SHP77 treated with DMSO at 0.1 percent for 48 hours (cell line): ENCODE results near the gene DNAJC19.
"Not testable (repeated sequence)": the region's sequence is repeated elsewhere in the genome, so short reads cannot be mapped to it uniquely, and the experiment has no call there.

Experiments used
- DNase-seq: peaks from one replicate; lab custom pipeline; 2025; lab: John Stamatoyannopoulos, UW

DNAJC19 gene

DNA sequence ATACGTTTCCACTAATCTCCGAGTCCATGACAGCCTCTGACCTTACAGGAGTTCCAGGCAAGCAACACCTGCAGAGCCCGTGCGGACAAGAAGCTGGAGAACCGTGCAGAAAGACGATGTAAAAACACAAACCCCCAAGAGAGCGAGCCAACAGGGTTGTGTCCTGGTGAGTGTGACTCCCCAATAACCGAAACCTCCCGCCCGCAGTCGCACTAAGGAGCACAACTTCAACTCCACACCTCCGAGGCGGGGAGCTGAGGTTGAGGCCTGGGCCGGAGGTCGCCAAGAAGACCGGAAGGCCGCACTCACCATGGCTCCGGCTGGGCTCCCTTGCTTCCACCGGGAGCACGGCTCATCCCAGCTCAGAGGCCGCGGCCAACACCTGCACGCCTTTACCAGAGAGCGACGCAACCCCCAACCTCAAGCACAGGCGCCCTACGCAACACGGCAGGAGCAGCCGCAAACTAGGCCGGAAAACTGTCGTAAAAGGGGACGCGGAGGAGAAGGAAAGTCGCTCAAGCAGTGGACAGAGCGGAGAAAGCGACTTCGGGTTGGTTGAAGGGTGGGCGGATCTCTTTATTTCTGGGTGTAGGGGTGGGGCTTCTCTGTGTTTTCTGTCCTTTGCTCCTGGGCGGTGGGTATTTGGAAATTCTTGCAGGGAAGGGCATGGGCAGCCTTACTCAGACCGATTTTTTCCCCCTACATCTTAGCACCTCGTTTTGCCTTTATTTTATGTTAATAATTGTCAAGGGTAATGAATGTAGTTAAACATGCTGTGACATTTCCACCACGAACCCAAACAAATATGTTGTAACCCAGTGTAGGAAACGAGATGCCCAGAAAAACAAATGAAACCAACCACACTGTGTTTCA, at the start of gene DNAJC19:
TSS of gene DNAJC19 (minus strand) at position 446 of the 873 bp plus-strand sequence. CDS start at position 312, 134 bp downstream.
- DNase-seq: peak; percentile 96

DNA sequence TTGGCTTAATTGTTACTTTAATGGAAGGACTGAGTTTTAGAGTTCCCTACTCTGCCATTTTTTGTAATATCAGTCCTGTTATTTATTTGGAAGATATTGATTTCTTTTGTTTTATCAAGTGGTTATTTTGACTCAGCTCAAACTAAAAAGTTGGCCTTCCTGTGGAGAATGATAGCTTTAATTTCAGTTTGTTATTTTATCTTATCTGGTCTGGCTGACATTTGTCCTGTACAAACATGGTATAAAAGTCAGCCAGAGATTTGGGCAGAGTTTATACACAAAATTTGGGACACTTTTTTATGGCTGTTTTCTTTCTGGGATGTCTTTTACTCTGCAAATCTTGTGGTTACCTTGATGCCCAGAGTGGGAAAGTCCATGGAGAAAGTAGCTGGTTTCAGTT, 41.4 kb upstream of the DNAJC19 start:
- DNase-seq: no peak

DNA sequence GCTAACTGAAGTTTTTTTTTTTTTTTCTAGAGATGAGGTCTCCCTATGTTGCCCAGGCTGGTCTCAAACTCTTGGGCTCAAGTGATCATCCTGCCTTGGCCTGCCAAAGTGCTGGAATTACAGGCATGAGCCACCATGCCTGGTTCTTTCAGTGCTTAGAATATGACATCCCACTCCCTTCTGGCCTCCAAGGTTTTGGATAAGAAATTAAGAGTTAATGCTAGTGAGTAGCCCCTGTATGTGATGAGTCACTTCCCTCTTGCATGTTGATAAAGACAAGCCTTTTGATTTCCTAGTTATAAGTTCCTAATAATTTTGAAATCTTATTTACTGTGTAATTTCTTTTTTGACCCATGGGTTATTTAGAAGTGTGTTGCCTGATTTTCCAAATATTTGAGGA, 35.7 kb upstream of the DNAJC19 start:
- no peak for DNase-seq

DNA sequence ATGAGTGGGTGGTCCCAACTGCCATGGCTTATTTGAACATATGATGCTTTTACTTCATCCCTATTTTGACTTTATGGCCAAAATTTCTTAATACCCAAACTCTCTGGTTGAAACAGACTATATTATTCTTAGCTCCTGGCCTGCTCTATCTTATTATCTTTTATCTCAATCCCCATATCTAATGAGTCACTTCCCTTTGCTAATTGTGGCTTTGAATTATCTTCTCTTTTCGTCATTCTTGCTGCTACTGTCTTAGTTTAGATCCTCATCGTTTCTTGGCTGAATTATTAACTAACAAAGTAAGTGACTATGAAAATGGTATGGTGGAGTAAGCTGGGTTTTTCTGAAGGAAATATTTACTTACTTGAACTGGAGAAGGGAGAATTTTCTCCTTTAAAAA, 28.2 kb upstream of the DNAJC19 start:
- no peak for DNase-seq

DNA sequence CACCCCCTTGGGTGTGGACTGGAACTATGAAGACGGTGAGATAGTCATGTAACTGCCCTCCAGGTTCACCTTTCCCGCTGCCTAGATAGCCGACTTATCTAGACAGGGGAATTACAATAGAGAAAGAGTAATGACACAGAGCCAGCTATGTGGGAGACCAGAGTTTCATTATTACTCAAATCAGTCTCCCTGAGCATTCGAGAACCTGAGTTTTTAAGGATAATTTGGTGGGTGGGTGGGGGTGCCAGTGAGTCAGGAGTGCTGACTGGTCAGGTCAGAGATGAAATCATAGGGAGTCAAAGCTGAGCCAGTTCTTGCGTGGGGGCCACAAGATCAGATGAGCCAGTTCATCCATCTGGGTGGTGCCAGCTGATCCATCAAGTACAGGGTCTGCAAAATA, 19.7 kb upstream of the DNAJC19 start:
- DNase-seq: no peak

DNA sequence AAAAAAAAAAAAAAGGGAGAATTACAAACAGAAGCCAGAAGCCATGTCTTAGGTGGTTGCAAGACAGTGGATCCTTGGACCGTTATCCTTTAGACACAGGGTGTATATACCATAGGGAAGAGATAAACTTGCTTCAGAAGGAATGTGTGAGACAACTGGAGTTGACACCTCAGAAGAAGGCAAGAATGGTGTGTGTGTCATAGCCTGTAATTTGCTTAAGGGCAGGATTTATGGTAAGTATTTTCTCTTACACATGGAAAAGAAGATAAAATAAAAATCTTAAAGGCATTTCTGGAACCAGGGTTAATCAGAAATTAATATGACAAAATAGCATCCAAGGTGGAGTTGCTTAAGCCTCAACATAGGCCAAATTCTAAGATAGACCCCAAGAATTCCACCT, 19.3 kb upstream of the DNAJC19 start:
- no peak for DNase-seq

DNA sequence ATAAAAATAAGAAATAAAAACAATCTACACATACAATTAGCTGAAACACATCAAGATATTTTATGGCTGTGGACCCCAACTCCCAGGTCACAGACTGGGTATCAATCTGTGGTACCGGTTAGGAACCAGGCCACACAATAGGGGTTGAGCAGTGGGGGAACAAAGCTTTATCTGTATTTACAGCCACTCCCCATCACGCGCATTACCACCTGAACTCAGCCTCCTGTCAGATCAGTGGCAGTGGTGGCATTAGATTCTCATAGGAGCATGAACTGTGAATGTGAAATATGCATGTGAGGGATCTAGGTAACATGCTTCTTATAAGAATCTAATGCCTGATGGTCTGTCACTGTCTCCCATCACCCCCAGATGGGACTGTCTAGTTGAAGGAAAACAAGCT, 17.7 kb upstream of the DNAJC19 start:
- no peak for DNase-seq

DNA sequence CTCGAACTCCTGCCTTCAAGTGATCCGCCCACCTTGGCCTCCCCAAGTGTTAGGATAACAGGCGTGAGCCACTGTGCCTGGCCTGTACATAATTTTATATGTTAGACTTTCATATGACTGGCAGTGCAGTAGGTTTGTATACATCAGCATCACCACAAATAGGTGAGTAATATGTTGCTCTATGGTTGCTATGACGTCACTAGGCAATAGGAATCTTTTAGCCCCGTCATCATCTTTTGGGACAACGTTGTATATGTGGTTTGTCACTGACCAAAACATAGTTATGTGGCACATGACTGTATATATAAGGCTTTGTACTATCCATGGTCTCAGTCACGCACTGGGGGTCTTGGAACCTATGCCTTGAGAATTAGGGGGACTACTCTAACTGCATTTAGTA, 17.0 kb upstream of the DNAJC19 start:
- DNase-seq: no peak

DNA sequence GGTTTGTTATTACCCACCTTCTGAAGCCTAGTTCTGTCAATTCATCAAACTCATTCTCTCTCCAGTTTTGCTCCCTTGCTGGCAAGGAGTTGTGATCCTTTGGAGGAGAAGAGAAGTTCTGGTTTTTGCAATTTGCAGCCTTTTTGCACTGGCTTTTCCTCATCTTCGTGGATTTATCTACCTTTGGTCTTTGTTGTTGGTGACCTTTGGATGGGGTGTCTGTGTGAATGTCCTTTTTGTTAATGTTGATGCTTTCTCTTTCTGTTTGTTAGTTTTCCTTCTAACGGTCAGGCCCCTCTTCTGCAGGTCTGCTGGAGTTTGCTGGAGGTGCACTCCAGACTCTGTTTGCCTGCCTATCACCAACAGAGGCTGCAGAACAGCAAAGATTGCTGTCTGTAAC, 13.9 kb upstream of the DNAJC19 start:
- DNase-seq: not testable (repeated sequence)

DNA sequence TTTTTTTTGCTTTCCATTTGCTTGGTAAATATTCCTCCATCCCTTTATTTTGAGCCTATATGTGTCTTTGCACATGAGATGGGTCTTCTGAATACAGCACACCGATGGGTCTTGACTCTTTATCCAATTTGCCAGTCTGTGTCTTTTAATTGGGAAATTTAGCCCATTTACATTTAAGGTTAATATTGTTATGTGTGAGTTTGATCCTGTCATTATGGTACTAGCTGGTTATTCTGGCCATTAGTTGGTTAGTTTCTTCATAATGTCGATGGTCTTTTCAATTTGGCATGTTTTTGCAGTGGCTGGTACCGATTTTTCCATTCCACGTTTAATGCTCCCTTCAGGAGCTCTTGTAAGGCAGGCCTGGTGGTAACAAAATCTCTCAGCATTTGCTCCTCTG, 12.8 kb upstream of the DNAJC19 start:
- DNase-seq: not testable (repeated sequence)

DNA sequence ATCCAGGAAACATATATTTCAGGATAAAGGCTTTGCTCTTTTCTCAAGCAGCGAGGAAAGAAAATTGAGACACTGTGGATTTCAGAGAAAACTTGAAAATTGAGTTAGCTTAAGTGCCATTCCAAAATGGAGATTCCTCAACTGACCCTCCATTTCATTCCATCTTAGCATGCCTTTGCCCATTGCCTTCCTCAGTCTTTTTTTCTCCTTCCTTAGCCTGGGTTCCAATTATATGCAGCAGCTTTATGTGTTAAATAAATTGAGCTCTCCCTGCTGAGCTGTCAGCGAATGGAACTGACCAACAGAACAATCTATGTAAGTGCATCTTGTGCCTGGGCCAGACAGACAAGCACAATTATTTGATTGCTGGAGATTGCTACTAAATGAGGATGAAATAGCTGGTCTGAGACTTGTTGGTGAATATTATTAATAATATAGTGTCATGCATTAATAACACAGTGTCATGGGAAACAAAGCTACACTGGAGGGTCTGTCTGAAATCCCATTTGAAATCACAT, 6.9 kb upstream of the DNAJC19 start:
- DNase-seq: no peak

DNA sequence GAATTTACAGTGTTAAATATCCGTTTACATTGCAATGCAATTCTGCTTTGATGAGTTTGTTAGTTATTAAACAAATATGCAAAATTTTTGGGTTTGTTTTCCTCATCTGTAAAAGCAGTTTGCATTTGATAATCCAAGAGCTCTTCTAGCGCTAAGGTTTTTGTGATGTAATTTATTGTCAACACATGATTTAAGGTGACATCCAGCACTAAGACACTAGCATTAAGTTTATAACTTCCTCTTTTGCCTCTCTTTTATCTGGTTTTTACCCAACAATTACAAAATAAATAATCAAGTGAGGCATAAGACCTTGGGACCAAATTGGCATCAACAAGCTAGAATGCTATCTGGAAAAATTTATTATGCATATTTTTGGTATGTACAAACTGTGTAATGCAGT, 969 bp upstream of the DNAJC19 start:
- DNase-seq: no peak

DNA sequence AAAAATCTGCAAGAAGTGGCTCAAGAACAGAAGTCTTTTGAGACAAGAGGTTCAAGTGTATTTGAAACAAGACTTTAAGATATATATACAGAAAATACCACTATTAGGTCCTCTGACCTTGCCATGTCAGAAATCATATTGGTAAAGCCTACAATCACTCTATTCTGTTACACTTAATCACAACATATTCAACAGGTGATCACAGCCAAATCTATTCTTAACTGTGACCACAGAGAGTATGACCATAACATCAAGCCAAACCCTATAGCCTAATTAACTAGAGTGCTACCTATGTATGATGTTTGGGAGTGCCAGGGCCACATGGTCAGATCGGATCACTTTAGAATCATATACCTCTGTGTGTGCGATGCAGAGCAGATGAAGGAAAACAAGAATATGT, 2.2 kb downstream of the DNAJC19 start:
- DNase-seq: no peak

DNA sequence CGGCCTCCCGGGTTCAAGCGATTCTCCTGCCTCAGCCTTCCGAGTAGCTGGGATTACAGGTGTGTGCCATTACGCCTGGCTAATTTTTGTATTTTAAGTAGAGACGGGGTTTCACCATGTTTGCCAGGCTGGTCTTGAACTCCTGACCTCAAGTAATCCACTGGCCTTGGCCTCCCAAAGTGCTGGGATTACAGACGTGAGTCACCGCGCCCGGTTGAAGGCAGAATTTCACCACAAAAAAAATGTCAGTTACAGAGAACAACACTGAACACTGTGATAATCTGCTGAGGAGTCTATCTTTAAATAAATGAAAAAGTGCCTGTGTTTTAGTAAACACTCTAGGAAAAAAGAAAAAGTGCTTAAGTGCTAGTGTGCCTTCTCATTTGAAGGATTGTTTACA, 3.2 kb downstream of the DNAJC19 start:
- DNase-seq: not testable (repeated sequence)

DNA sequence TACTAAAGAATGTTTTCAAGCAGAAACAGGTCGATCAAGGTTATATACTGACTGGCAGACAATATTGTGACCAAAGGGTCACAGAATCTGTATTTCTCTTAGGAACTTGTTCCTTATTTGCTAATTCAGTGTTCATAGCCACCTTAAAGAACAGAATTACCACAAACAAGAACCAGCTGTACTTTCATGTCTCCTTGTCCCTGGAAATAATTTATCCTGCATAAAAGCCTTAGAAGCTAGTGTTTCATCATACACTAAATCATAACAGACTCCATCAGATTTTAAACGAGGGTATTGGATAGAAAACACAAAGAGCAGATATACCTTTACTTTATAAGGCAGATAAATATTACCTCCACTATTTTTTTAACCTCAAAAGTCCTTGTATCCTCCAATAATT, 6.4 kb downstream of the DNAJC19 start:
- DNase-seq: no peak

DNA sequence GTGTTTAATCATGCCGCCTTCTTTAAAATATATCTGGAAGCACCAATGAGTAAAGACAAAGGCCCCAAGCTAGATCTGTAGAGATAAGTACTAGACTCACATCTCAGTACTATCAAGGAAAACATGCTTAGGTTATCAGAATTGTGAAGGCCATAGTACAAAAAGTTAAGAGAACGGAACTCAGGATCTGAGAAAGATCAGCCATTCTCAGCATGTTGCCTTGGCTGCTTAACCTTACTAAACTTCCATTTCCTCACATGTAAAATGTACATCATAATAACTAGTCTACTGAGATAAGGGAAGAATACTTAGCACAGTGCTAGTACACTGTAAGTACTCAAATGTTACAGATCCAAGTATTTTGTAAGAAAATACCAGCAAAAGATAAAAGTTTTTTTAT, 7.6 kb downstream of the DNAJC19 start:
- DNase-seq: no peak

DNA sequence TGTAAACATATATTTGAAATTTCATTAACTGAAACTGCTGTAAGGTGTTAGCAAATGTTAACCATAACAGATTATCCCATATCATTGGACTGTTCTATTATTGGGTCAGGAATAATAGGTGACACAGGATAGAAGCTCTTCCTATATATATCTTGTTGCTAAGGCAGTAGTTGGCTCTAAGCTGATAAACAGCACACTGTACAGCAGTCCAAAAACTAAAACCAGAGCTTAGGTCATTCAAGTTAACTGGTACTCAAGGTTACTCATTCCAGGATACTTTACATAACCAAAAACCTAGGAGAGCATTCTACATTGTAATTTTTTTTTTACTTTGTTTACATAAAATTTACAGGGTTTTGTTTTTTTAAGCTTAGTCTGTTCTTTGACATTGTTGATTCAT, 8.9 kb downstream of the DNAJC19 start:
- no peak for DNase-seq

DNA sequence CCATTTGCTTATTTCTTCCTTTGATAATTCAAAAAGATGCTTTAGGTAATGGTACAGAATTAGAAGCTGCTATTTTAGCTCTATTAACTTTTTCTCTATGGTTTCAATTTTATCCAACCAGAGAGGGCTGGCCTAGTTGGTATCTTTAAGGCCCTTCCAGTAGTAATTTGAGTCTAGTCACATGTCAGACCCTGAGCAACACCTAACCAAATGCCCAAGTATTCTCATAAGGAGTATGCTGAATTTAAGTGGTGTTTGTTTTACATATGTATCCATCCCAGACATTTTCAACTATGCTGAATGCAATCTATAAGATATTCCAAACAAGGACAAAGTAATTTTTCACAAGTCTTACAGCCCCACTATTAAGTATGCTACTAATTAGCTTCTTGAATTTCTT, 9.6 kb downstream of the DNAJC19 start:
- DNase-seq: no peak

DNA sequence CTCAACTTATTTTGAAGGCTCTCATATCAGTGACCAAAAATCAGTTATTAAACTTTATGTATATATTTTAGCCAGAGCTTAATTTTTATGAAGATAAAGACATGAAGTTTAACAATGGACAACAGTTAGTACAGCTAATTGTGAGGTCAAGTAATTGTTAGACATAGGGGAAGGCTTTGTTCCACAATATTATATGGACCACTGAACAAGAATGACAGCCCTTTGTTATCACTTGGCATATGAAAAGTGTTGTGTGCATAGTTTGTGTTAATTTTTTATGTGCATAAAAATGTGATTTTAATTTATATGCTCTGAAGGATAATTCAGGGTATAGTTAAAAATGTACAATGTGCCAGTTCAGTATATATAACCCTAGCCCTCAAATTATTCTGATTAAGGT, 12.0 kb downstream of the DNAJC19 start:
- DNase-seq: no peak

DNA sequence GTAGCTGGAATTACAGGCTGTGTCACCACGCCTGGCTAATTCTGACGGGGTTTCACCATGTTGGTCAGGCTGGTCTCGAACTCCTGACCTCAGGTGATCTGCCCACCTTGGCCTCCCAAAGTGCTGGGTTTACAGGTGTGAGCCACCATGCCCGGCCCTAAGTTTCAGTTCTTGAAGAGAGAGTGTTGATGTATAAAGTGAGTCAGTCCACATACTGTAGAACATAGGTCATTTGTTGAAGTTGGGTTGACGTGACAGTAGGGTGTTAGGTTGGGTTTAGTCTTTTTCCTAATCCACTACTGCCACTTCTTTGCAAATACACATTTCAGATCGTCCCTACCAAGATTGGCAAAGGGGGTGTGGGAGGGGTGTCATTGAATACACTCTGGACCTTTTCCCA, 15.2 kb downstream of the DNAJC19 start:
- no peak for DNase-seq

DNA sequence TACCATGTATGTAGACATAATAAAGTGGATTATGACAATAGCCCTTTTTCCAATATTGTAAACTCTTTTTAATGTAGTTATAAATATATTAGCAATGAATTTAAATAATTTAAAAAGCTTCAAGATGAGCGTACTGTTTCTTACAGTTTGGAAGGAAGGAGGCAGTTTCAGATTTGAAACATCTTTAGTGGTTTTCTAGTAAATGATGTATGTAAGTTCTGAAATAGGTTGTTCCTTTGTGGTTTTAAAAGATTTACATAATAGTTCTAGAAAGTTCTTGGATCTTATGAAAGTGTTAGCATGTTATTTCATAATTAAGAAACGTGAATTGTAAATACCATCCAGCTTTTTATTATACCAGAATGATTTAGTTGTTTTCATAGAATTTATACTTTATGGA, 16.0 kb downstream of the DNAJC19 start:
- no peak for DNase-seq

DNA sequence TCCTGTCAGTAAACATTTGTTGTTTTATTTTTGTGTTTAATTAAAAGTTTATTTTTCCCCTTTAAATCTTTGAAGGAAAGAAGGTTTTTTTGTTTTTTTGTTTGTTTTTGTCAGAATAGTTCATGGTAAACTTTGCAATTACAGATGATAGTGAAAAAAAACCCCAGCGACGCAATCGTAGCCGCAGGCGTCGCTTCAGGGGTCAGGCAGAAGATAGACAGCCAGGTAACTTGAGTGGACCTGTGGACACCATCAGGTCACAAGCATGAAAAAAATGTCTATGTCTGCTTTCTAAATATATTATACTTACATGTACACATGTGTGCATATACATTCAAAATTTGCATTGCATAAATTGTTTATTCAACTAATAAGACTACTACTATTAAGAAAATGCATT, 18.6 kb downstream of the DNAJC19 start:
- DNase-seq: no peak

DNA sequence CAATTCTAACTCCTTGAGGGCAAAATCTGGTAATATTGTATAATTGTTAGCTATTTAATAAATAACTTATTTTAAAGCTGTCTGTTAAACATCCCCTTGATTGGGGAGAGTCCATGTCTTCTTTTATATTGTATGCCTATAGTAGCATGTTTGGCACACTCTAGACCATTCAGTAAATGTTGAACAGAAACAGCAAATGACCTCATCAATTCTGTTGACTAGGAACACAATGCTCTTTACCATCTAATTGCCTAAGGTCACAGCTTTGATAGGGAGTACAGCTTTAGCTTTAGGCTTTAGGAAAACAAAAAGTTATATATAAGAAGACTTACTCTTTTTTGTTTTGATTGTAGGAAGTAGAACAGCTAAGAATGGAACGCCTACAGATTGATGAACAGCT, 27.0 kb downstream of the DNAJC19 start:
- DNase-seq: no peak

DNA sequence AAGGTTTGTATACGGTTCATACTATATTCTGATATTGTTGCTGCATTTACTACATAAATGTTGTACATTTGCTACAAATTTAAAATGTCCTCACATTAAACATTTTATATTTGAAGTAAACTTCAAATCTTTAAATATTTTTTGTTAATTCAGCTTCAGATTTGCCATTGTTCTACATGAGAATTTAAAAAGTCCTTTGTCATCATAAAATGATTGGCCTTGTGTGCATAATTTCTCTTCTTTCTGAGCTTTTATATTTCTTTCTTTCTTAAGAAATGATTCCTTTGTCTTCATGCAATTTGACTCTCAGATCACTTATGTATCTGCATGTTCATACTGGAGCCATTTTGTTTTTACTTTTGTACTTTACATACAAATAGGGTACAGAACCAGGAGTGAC, 28.0 kb downstream of the DNAJC19 start:
- DNase-seq: no peak
